WTC11 (cell line): Measurements from ENCODE around the gene WFDC12.

Source experiments
- CREM ChIP-seq: sonication (generic); formaldehyde crosslinking; IDR thresholded peaks from 2 replicates; pipeline ENCODE4 v1.8.1; 2022; ENCODE audit warnings: mild to moderate bottlenecking, missing genetic modification reagents, moderate library complexity
- ETV6 ChIP-seq: sonication (generic); formaldehyde crosslinking; IDR thresholded peaks from 2 replicates; pipeline ENCODE4 v1.8.1; 2022; ENCODE audit warnings: mild to moderate bottlenecking, missing genetic modification reagents
- FOXP1 ChIP-seq: sonication (generic); formaldehyde crosslinking; IDR thresholded peaks from 2 replicates; pipeline ENCODE4 v1.8.0; 2022; ENCODE audit warnings: missing genetic modification reagents, mild to moderate bottlenecking, moderate library complexity, borderline replicate concordance
- NFE2L1 ChIP-seq: sonication (generic); formaldehyde crosslinking; IDR thresholded peaks from 2 replicates; pipeline ENCODE4 v1.8.1; 2023; ENCODE audit warnings: missing genetic modification reagents
- NR3C1 ChIP-seq: sonication (generic); formaldehyde crosslinking; conservative IDR thresholded peaks from 2 replicates; pipeline ENCODE4 v1.8.1; 2023; ENCODE audit warnings: low read depth, mild to moderate bottlenecking, missing genetic modification reagents
- SP1 ChIP-seq: sonication (generic); formaldehyde crosslinking; conservative IDR thresholded peaks from 2 replicates; pipeline ENCODE4 v1.8.1; 2022; ENCODE audit warnings: missing genetic modification reagents
- STAT6 ChIP-seq: sonication (generic); formaldehyde crosslinking; conservative IDR thresholded peaks from 2 replicates; pipeline ENCODE4 v1.8.1; 2023; ENCODE audit warnings: mild to moderate bottlenecking, low read depth, missing genetic modification reagents, moderate library complexity
- TCF7 ChIP-seq: sonication (generic); formaldehyde crosslinking; IDR thresholded peaks from 2 replicates; pipeline ENCODE4 v1.8.0; 2022; ENCODE audit warnings: mild to moderate bottlenecking, low read depth, missing genetic modification reagents, moderate library complexity
- ZNF138 ChIP-seq: sonication (generic); formaldehyde crosslinking; conservative IDR thresholded peaks from 2 replicates; pipeline ENCODE4 v1.8.1; 2022; ENCODE audit warnings: mild to moderate bottlenecking, moderate library complexity, missing genetic modification reagents
- ZNF512 ChIP-seq: sonication (generic); formaldehyde crosslinking; IDR thresholded peaks from 2 replicates; pipeline ENCODE4 v1.8.1; 2022; ENCODE audit warnings: missing genetic modification reagents, borderline replicate concordance
- ZNF532 ChIP-seq: fragments of 250-450 bp; sonication (Bioruptor Pico); IDR thresholded peaks from 2 replicates; pipeline ENCODE4 v1.9.0; 2021; ENCODE audit warnings: mild to moderate bottlenecking, borderline replicate concordance
- TF ChIP-seq, protein P1 (sequence below): fragments of 200-600 bp; IDR thresholded peaks from 2 replicates; pipeline ENCODE4 v1.8.0; 2022; ENCODE audit warnings: antibody characterized with exemption
- TF ChIP-seq, protein P2 (sequence below): sonication (generic); formaldehyde crosslinking; IDR thresholded peaks from 2 replicates; pipeline ENCODE4 v1.8.1; 2023; ENCODE audit warnings: mild to moderate bottlenecking, missing genetic modification reagents, moderate library complexity
- TF ChIP-seq, protein P3 (sequence below): sonication (generic); formaldehyde crosslinking; IDR thresholded peaks from 2 replicates; pipeline ENCODE4 v1.8.0; 2022; ENCODE audit warnings: mild to moderate bottlenecking, missing genetic modification reagents

- no peak for TF ChIP-seq NR3C1 (CRISPR knock-in tag)
- TF ChIP-seq, protein P1, sequence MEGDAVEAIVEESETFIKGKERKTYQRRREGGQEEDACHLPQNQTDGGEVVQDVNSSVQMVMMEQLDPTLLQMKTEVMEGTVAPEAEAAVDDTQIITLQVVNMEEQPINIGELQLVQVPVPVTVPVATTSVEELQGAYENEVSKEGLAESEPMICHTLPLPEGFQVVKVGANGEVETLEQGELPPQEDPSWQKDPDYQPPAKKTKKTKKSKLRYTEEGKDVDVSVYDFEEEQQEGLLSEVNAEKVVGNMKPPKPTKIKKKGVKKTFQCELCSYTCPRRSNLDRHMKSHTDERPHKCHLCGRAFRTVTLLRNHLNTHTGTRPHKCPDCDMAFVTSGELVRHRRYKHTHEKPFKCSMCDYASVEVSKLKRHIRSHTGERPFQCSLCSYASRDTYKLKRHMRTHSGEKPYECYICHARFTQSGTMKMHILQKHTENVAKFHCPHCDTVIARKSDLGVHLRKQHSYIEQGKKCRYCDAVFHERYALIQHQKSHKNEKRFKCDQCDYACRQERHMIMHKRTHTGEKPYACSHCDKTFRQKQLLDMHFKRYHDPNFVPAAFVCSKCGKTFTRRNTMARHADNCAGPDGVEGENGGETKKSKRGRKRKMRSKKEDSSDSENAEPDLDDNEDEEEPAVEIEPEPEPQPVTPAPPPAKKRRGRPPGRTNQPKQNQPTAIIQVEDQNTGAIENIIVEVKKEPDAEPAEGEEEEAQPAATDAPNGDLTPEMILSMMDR = peak; percentile 71
- no peak for TF ChIP-seq STAT6 (CRISPR knock-in tag)
- no peak for TF ChIP-seq CREM (CRISPR knock-in tag)
- no peak for TF ChIP-seq ZNF138
- no peak for TF ChIP-seq ZNF532 (CRISPR knock-in tag)
- no peak for TF ChIP-seq TCF7 (CRISPR knock-in tag)
- no peak for TF ChIP-seq SP1 (CRISPR knock-in tag)
- TF ChIP-seq, protein P2, sequence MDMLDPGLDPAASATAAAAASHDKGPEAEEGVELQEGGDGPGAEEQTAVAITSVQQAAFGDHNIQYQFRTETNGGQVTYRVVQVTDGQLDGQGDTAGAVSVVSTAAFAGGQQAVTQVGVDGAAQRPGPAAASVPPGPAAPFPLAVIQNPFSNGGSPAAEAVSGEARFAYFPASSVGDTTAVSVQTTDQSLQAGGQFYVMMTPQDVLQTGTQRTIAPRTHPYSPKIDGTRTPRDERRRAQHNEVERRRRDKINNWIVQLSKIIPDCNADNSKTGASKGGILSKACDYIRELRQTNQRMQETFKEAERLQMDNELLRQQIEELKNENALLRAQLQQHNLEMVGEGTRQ (CRISPR knock-in tag) = no peak
- no peak for TF ChIP-seq ETV6
- no peak for TF ChIP-seq ZNF512
- TF ChIP-seq, protein P3, sequence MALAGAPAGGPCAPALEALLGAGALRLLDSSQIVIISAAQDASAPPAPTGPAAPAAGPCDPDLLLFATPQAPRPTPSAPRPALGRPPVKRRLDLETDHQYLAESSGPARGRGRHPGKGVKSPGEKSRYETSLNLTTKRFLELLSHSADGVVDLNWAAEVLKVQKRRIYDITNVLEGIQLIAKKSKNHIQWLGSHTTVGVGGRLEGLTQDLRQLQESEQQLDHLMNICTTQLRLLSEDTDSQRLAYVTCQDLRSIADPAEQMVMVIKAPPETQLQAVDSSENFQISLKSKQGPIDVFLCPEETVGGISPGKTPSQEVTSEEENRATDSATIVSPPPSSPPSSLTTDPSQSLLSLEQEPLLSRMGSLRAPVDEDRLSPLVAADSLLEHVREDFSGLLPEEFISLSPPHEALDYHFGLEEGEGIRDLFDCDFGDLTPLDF (CRISPR knock-in tag) = no peak
- no peak for TF ChIP-seq NFE2L1 (CRISPR knock-in tag)
- no peak for TF ChIP-seq FOXP1 (CRISPR knock-in tag)
These were observed 12.3 kb downstream of the WFDC12 start for GRCh38 chr20:45111799-45112471.
